Activated CD8-positive, alpha-beta memory T cell treated with anti-CD3 and anti-CD28 coated beads, Interleukin-2, amount 50 U/mL, for 48 hours (primary cell): ENCODE measurements around the gene UPP2.

ENCODE experiments used
- DNase-seq: peaks from one replicate; pipeline ENCODE4 v3.0.0-alpha.2; 2020

UPP2 gene

DNA sequence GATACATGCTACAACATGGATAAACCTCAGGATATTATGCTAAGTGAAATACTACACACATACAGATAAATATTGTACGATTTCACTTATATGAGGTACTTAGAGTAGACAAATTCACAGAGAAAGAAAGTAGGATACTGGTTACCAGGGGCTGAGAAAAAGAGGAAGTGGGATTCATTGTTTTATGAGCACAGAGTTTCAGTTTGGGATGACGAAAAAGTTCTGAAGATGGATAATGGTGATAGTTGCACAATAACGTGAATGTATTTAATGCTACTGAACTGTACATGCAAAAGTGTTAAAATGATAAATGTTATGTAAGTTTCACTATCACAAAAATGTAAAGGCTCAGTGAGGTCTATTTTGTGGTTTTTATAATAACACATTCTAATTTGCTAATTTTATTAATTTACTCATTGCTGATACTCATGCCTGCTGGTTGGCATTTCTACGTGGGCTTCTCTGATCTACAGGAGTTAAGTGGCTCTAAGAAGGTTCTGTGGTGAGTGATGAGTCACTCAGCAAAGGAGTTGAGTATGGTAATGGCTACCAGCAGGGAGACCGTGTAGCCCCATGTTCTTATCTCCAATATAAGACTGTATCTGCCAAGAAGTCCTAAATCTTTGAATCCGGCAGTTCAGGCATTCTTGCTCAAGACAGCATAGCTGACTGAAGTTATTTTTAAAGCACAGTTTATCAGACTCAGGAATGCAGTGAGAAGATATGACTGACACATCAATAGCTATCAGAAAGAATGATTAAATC is 41.1 kb downstream of the UPP2 start:
- no peak for DNase-seq

DNA sequence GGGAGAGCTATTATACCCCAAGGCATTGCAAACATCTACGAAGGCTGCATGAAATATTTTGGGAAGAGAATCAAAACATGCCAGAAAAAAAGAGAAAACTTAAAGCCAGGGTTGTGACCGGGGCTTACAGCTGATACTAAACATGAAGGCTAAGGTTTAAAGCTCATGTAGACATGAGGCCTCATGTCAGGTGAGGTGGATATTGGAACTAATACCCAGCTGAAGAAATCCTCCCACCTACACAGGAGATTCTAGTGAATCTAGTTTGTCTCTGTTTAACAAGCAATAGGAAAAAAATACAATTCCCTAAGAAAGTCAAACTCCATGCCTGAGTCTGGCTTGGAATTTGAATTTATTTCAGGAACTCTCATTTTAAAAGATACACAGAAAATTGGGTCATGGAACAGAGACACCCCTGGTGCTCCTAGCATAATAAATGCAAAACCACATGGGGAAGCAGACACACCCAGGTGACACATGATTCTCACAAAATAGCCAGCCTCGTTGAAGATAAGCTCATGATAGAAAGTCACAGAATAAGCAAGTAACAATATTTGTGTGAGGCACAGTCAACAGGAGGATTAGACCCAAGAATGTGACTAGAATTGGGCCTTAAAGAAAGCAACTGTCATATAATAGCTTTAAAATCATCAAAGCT is 42.2 kb downstream of the UPP2 start:
- no peak for DNase-seq

DNA sequence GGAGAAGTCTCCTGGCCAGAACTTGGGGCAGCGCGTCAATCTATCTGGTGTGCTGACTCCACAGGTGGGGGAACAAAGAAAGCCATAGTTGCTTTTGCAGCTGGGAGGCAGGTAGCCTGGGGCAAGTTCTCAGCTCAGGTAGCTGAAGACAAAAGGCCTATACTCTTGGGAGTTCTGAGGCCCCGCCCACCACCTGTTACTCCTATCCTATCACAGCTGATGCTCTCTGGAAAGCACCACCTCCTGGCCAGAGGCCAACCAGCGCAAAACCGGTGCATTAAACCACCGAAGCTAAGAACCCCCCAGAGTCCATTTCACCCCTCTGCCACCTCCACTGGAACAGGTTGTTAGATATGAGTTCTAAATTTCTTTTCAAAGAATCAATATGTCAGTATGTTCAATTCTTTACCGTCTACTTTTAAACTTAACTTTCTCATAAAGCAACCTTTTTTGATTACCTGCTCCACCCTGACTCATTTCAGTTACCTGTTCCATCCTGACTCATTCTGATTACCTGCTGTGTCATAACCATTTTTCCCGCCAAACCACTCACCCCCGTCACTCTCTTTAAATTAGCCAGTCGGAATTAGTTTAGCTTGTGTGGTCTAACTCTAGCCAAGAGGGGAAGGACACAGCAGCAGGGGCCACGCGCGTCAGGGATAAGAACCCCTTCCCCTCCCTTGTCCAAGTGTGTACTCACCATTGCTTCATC is 43.4 kb downstream of the UPP2 start:
- no peak for DNase-seq

DNA sequence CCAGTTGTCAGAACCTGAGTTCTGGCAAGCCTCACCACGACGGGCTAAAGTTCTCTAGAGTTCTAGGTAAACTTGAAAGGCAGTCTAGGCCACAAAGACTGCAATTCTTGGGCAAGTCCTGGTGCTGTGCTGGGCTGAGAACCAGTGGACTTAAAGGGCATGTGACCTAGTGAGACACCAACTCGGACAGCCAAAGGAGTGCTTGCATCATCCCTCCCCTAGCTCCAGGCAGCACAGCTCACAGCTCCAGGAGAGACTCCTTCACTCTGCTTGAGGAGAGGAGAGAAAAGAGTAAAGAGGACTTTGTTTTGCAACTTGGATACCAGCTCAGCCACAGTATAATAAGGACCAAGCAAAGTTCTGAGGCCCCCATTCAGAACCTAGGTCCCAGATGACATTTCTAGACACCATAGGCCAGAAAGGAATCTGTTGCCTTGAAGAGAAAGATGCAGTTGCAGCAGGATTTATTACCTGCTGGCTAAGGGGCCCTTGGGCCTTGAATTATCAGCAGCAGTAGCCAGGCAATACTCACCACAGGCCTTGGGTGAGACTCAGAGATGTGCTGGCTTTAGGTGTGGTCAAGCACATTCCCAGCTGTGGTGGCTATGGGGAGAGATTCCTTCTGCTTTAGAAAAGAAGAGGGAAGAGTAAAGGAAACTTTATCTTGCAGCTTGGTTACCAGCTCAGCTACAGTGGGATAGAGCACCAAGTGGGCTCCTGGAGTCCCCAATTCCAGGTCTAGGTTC is 51.8 kb downstream of the UPP2 start:
- no peak for DNase-seq

DNA sequence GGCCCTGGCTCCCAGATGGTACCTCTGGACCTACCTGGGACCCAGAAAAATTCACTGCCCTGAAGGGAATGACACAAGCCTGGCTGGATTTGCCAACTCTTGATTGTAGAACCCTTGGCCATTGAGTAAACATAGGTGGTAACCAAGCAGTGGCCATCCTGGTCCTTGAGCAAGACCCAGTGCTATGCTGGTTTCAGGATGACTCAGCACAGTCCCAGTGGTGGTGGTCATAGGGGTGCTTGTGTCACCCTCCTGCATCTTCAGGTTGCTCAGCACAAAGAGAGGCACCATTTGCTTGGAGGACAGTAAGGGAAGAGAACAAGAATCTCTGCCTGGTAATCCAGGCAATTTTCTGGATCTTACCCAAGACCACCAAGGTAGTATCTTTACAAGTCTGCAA is 52.9 kb downstream of the UPP2 start:
- DNase-seq: no peak

DNA sequence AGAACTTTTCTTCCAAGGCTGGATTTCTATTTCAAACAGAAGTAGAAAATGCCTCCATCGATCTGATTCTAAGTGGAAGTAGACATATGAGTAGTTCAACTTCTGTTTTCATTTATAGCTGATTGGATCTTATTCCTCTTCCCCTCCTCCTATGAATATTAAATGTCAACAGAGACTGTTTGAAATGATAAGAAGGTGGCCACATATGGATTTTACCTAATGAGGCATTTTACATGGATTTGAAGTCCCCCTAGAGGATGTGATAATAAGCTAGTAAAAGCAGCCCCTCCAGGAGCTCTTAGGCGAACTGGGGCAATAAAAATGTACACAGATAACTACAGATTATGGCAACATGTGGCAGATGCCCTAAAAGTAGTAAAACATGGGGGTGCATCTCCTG is 71.0 kb downstream of the UPP2 start:
- DNase-seq: no peak

DNA sequence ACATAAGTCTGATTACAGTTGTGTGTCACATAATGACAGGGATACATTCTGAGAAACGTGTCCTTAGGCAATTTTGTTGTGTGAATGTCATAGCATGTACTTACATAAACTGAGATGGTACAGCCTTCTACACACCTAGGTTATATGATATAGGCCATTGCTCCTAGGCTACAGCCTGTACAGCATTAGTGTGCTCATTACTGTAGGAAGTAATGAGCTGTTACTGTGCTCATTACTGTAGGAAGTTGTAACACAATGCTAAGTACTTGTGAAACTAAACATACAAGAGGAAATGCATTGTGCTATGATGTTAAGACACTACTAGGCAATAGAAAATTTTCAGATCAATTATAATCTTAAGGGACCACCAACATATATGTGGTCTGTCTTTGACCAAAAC is 72.8 kb downstream of the UPP2 start:
- no peak for DNase-seq

DNA sequence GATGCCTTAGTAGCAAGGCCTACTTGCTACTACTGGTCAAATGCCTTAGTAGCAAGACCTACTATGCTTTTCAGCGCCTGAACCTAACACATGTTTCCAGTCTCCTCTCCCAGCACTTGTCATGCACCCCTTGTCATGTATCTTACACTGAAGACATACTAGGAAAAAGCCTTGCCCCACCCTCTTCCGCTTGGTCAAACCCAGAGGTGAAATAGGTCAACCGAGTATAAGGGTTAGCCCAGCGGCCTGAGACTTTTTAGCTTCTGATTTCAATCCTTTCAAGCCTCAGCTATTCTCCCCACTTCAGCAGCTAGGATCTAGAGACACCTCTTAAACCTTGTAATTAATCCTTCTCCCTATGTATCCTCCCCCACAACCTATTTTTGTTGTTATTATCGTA is 73.3 kb downstream of the UPP2 start:
- DNase-seq: no peak

DNA sequence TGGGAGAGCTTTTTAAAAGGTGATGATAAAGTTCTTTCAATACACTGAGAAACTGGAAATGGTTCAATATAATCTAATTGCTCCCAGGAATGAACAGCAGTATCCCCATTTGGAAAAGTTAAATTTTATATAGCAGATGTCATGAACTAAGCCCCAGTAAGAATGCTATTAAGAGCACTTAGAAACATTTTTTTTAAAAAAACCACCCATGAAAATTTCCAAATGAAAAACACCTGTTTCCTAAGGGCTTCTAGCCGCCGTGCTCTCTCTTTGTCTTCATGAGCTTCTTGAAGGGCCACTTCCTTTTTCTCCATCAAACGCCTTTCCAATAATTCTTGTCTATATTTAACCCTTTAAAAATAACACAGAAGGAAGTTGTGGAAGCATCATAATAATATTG is 77.0 kb downstream of the UPP2 start:
- no peak for DNase-seq

DNA sequence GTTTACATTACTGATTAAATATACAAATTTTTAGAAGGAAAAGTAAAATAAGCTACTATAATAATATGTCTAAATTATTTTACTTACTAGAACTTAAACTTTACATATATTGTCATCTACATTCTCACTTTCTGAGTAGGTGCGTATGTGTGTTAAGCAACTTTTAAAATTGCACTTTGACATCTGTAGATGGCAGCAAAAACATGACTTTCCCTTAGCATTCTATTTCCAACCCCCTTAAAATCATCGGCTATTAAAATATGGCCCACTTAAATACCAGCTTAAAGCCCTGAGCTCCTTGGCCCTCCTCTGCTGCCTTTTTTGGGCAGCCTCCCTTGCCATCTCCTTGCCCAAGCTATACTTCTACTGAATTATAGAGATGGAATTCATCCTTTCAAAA is 78.0 kb downstream of the UPP2 start:
- no peak for DNase-seq

DNA sequence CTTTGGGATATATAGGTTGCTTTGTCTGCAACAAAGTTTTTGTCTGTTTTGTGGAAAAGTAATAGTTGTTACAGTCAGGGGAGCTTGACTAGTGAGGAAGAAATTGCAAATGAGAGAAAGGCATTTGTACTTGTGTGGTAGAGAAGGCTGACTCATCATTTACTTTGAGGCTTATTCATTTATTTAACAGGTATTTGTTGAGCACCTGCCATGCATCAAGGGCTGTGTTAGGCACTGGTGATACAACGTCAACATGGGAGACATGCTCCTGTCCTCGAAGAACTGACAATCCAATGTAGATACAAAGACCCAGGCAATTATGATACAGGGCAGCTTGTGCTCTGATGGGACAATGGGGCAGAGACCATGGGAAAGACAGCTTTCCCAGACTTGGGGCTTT is 79.5 kb downstream of the UPP2 start:
- DNase-seq: no peak

DNA sequence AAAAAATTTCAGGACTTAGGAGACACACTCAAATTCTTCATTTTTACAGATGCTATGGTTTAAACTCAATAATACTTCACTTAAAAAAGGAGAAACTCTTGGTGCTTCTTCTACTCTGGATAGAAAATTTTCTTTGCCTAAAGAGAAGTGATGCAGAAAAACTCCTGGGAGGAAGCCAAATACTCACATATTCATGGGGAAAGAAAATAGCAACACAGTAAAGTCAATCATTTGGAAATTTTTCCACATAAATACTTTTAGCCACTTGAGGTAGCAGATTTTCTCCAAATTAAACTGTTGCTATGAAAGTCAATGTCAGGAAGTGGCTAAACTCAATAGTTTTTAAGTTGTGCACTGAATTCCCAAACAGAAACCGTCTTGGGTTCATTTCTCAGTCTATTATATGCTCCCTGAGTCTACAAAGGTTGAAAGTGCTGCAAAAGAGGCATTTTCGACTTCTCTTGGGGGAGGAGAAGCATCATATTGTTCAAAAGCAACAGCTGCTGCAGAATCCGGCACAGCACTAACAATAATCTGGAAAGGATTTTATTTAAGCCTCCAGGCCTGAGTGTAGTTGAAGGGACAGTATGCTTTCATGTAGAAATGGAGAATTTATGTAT is 81.1 kb downstream of the UPP2 start:
- no peak for DNase-seq

DNA sequence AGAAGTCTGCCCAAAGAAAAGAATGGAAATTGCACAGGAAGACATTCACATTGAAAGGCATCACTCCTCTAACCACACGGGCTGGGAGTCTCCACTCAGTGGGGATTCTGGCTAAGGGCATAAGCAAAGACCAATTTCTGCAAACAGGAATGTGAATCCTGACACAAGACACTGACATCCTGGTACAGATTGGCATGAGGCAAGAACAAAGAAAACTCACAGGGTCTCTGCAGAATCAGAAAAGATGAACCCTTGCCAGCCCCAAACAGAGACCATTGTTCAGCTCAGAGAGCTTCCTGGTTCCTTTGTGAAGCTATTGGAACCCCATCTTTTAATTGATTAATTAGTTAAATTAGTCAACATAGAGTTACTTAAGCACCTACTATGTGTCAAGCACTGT is 82.3 kb downstream of the UPP2 start:
- no peak for DNase-seq

DNA sequence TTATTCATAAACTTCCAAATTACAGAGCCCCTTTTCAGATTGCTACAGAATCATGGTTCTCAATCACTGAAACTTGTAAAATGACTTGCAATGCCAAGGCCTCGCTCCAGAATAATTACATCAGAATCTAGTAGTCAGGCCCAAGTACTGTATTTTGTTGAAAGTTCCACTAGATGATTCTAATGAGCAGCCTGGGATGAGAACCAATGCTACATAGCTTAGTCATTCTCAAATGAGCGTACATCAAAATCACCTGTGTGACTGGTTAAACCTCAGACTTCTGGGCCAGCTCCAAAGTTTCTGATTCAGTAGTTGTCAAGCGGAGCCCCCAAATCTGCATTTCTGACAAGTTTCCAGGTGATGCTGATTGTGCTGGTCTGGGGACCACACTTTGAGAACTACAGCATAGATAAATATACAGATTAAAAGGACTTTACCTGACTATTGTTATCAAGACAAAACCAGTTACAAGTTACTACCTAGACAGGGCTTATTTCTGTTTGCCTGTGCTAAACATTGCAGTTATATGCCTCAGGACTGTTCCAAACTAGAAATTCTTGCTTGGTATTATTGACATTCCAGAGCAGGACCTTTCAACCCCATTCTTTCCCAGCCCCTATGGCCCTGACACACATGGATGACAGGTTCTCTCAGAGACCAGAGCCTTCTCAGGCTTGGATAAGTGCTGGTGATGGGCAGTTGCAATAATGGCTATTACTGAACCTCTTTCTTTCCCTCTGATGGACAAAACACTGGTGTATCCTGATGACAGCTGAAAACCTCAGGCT is 83.1 kb downstream of the UPP2 start:
- DNase-seq: no peak
